IMR-90 (cell line): ENCODE data around the gene MAPK9. TPM values are rescaled to one million over a fixed set of nuclear protein-coding genes. Genes with fewer than 3 reads are reported as not detected.

Experiments used
- ATAC-seq: fragments of 200-7000 bp; cut with Tn5 transposase; 2 replicates; pipeline ENCODE4 v1.9.1; 2020; ENCODE audit warnings: low read depth, mild to moderate bottlenecking, moderate library complexity
- BruUV-seq: library from RNA; stranded (reverse); fragments of 400-500 nt; replicated peaks from 2 replicates; lab custom pipeline; 2021; lab: Mats Ljungman, UMichigan
- CTCF ChIA-PET: fragments of 300-600 bp; formaldehyde crosslinking; extraction: SDS; loops from one replicate; lab custom pipeline; 2021; ENCODE audit warnings: antibody characterized with exemption; lab: Yijun Ruan, JAX
- POLR2A ChIA-PET: fragments of 300-600 bp; sonication (Branson Sonifier 250); formaldehyde crosslinking; loops from one replicate; lab custom pipeline; 2022; ENCODE audit warnings: antibody characterized with exemption; ENCODE audit not compliant: unreplicated experiment; lab: Charles Lee
- DNase-seq: peaks from one replicate; pipeline ENCODE4 v3.0.0; 2013
- H2AFZ ChIP-seq: replicated peaks from 2 replicates; pipeline ENCODE3; 2013; ENCODE audit warnings: low read length, mild to moderate bottlenecking; ENCODE audit not compliant: poor library complexity
- H2AK5ac ChIP-seq: 2 replicates; pipeline ENCODE4 v1.6.1; 2013; ENCODE audit warnings: low read depth, low read length, inconsistent platforms
- H2AK9ac ChIP-seq: replicated peaks from 2 replicates; pipeline ENCODE3; 2013; ENCODE audit warnings: mild to moderate bottlenecking, low read depth, low read length, moderate library complexity; ENCODE audit not compliant: poor library complexity
- H2BK120ac ChIP-seq: 2 replicates; pipeline ENCODE4 v1.6.1; 2013; ENCODE audit warnings: low read depth, low read length, inconsistent platforms
- H2BK15ac ChIP-seq: 3 replicates; pipeline ENCODE4 v1.6.1; 2013; ENCODE audit warnings: low read depth, low read length, inconsistent platforms
- H2BK20ac ChIP-seq: 2 replicates; pipeline ENCODE4 v1.6.1; 2013; ENCODE audit warnings: low read depth, mild to moderate bottlenecking, inconsistent platforms, low read length, moderate library complexity
- H2BK5ac ChIP-seq: 2 replicates; pipeline ENCODE4 v1.6.1; 2013; ENCODE audit warnings: mild to moderate bottlenecking, low read depth, low read length, inconsistent platforms; ENCODE audit not compliant: poor library complexity, severe bottlenecking
- H3K14ac ChIP-seq: replicated peaks from 2 replicates; pipeline ENCODE4 v1.6.1; 2013; ENCODE audit warnings: low read depth, low read length, inconsistent platforms
- H3K18ac ChIP-seq: 2 replicates; pipeline ENCODE4 v1.6.1; 2013; ENCODE audit warnings: low read depth, low read length, control low read depth
- H3K23ac ChIP-seq: 2 replicates; pipeline ENCODE4 v1.6.1; 2013; ENCODE audit warnings: low read depth, low read length, inconsistent platforms
- H3K27ac ChIP-seq: 2 replicates; pipeline ENCODE4 v1.5.1; 2013; ENCODE audit warnings: mild to moderate bottlenecking, control low read depth, low read length; ENCODE audit not compliant: insufficient read depth
- H3K27me3 ChIP-seq: 2 replicates; pipeline ENCODE4 v1.6.1; 2013; ENCODE audit warnings: low read length; ENCODE audit not compliant: control insufficient read depth, insufficient read depth
- H3K36me3 ChIP-seq: 2 replicates; pipeline ENCODE4 v1.6.1; 2013; ENCODE audit warnings: low read length, mixed read lengths; ENCODE audit not compliant: control insufficient read depth, insufficient read depth
- H3K4ac ChIP-seq: 2 replicates; pipeline ENCODE4 v1.6.1; 2013; ENCODE audit warnings: low read depth, low read length, inconsistent platforms
- H3K4me1 ChIP-seq: 2 replicates; pipeline ENCODE4 v1.6.1; 2013; ENCODE audit warnings: low read length, mixed read lengths; ENCODE audit not compliant: control insufficient read depth, insufficient read depth
- H3K4me2 ChIP-seq: 2 replicates; pipeline ENCODE4 v1.6.1; 2013; ENCODE audit warnings: low read depth, mild to moderate bottlenecking, control low read depth, low read length, moderate library complexity
- H3K4me3 ChIP-seq: 2 replicates; pipeline ENCODE4 v1.5.1; 2013; ENCODE audit warnings: low read depth, mild to moderate bottlenecking, control low read depth, low read length, moderate library complexity; ENCODE audit not compliant: insufficient read depth
- H3K56ac ChIP-seq: 2 replicates; pipeline ENCODE4 v1.6.1; 2013; ENCODE audit warnings: low read length, inconsistent platforms; ENCODE audit not compliant: insufficient read depth; ENCODE audit errors: extremely low read depth
- H3K79me1 ChIP-seq, 2 experiments: 2 replicates each; pipeline ENCODE4 v1.6.1; 2013; ENCODE audit warnings: low read length in 2 of 2, inconsistent platforms in 1 of 2, low read depth in 1 of 2
- H3K9ac ChIP-seq: 2 replicates; pipeline ENCODE4 v1.6.1; 2013; ENCODE audit warnings: low read depth, low read length, control low read depth
- H3K9me1 ChIP-seq: 2 replicates; pipeline ENCODE4 v1.6.1; 2013; ENCODE audit warnings: low read length, inconsistent platforms; ENCODE audit not compliant: insufficient read depth
- H3K9me3 ChIP-seq: 2 replicates; pipeline ENCODE4 v1.6.1; 2013; ENCODE audit warnings: low read length; ENCODE audit not compliant: control insufficient read depth, insufficient read depth
- H4K20me1 ChIP-seq: 2 replicates; pipeline ENCODE4 v1.6.1; 2013; ENCODE audit warnings: low read length, inconsistent platforms; ENCODE audit not compliant: insufficient read depth
- H4K5ac ChIP-seq: 2 replicates; pipeline ENCODE4 v1.6.1; 2013; ENCODE audit warnings: mild to moderate bottlenecking, low read depth, low read length, control low read depth
- H4K8ac ChIP-seq, 2 experiments: 2 replicates each; pipeline ENCODE4 v1.6.1; 2013; ENCODE audit warnings: low read depth in 2 of 2, low read length in 2 of 2, control low read depth in 1 of 2, inconsistent platforms in 1 of 2
- H4K91ac ChIP-seq: 2 replicates; pipeline ENCODE4 v1.6.1; 2013; ENCODE audit warnings: low read depth, low read length, inconsistent platforms; ENCODE audit not compliant: insufficient read depth
- CEBPB ChIP-seq: IDR thresholded peaks from 2 replicates; pipeline ENCODE4 v1.6.1; 2012; ENCODE audit warnings: low read depth, low read length, improper control_type of control experiment
- CHD1 ChIP-seq: IDR thresholded peaks from 2 replicates; pipeline ENCODE4 v1.6.1; 2012; ENCODE audit warnings: low read depth, low read length, improper control_type of control experiment
- FOS ChIP-seq: fragments of 150-350 bp; IDR thresholded peaks from 2 replicates; pipeline ENCODE4 v1.6.1; 2016; ENCODE audit warnings: low read depth, low read length
- MXI1 ChIP-seq: IDR thresholded peaks from 2 replicates; pipeline ENCODE4 v1.6.1; 2012; ENCODE audit warnings: low read depth, mild to moderate bottlenecking, low read length, moderate library complexity, borderline replicate concordance
- NFE2L2 ChIP-seq: fragments of 150-350 bp; IDR thresholded peaks from 2 replicates; pipeline ENCODE4 v1.6.1; 2016; ENCODE audit warnings: low read depth, mild to moderate bottlenecking, low read length
- RAD21 ChIP-seq: IDR thresholded peaks from 2 replicates; pipeline ENCODE4 v1.6.1; 2012; ENCODE audit warnings: low read length, improper control_type of control experiment
- RFX5 ChIP-seq: IDR thresholded peaks from 2 replicates; pipeline ENCODE4 v1.8.0; 2012; ENCODE audit warnings: low read depth, mild to moderate bottlenecking, low read length, moderate library complexity
- WGBS, 2 experiments: methylation state at CpG; one replicate each; pipeline versions ENCODE4 v1.1.5 to v1.1.7; 2013; ENCODE audit warnings: missing lambda C conversion rate in 2 of 2; ENCODE audit not compliant: insufficient read length in 1 of 2; ENCODE audit errors: extremely low coverage in 2 of 2; 5-methylcytosine and 5-hydroxymethylcytosine counted together
- dilution Hi-C: fragments of 300-500 bp; cut with HindIII; formaldehyde crosslinking; loops from one replicate; pipeline ENCODE4 v1.14.3; 2018; ENCODE audit warnings: low sequenced_read_pairs; ENCODE audit not compliant: unreplicated experiment
- in situ Hi-C: fragments of 300-500 bp; cut with MboI; formaldehyde crosslinking; loops from 3 replicates; pipeline ENCODE4 v1.14.3; 2019; ENCODE audit warnings: low sequenced_read_pairs, inconsistent platforms, mixed read lengths
- intact Hi-C: fragments of 100-400 bp; cut with micrococcal nuclease; formaldehyde crosslinking; loops from 2 replicates; pipeline ENCODE4 v1.10.0; 2022
- polyA plus RNA-seq, 3 experiments: library from polyadenylated mRNA; depleted of rRNA; stranded (reverse); fragments of >200 nt; gene quantifications; 2 replicates each; pipeline ENCODE4 v1.2.3, GENCODE V29; 2012; ENCODE audit warnings: low replicate concordance in 1 of 3
- total RNA-seq: library from RNA; depleted of rRNA; stranded (reverse); fragments of >200 nt; gene quantifications from 2 replicates; pipeline ENCODE4 v1.2.3, GENCODE V29; 2012
- TF ChIP-seq, protein P1 (sequence below): fragments of 150-350 bp; IDR thresholded peaks from 2 replicates; pipeline ENCODE4 v1.6.1; 2016; ENCODE audit warnings: low read depth, mild to moderate bottlenecking, low read length, moderate library complexity, borderline replicate concordance

MAPK9 gene
- total and polyA plus RNA-seq, 2 of the 4 experiments (the other 2 are of a cell fraction), result 22.9 to 23.3 TPM

DNA sequence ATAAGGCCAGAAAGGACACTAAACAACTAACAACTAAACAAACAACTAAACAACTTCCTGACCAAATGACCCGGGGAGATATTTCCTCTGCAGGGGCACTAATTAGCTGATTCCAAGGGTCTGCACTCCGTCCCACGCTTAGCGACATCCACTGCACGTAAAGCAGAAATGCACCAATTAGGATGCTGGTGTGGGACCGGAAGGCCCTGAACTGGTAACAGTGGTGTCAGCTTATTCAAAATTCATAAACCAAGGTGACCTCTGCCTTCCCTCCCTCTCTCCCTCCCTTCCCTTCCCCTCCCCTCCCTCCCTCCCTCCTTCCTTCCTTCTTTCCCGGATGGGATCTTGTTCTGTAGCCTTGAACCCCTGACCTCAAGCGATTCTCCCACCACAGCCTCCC is 92.5 kb downstream of the MAPK9 start:
- H2BK5ac ChIP-seq, result no peak overlapping the region
- POLR2A ChIA-PET, result no interaction called here
- no peak overlapping the region for H3K14ac ChIP-seq
- no peak overlapping the region for H3K27ac ChIP-seq
- no peak overlapping the region for H2AK5ac ChIP-seq
- no peaks in the 10 kb centered on the region for H3K9me3 ChIP-seq
- no peak overlapping the region for H2BK120ac ChIP-seq
- H4K20me1 ChIP-seq, result no peaks in the 10 kb centered on the region
- in situ Hi-C loops, result no loop called here
- H4K8ac ChIP-seq, result no peak overlapping the region
- no peak overlapping the region for H2AK9ac ChIP-seq
- no peak for DNase-seq
- no peaks in the 10 kb centered on the region for H3K36me3 ChIP-seq
- no peaks in the 10 kb centered on the region for H3K4me1 ChIP-seq
- H3K23ac ChIP-seq, result no peak overlapping the region
- H3K27me3 ChIP-seq, result 0 out of 2 replicates have a peak, but pooled peaks cover 4% of the 10 kb centered on the region
- no peak overlapping the region for H2BK20ac ChIP-seq
- no peak overlapping the region for H3K4me3 ChIP-seq
- no peak overlapping the region for H3K4me2 ChIP-seq
- intact Hi-C loops, result no loop called here
- H2AFZ ChIP-seq, result no peak overlapping the region
- 41% methylated on average over 2 of the region's 8 CpGs; no CpG with 5 or more reads in 1 of the 2 experiments for WGBS, 2 experiments
- no peaks in the 10 kb centered on the region for H3K79me1 ChIP-seq
- H4K5ac ChIP-seq, result no peak overlapping the region
- no peak overlapping the region for H2BK15ac ChIP-seq
- TF ChIP-seq FOS, result no peak
- TF ChIP-seq RFX5, result no peak
- TF ChIP-seq CHD1, result no peak
- TF ChIP-seq NFE2L2, result no peak
- no peak for TF ChIP-seq RAD21
- TF ChIP-seq, protein P1, sequence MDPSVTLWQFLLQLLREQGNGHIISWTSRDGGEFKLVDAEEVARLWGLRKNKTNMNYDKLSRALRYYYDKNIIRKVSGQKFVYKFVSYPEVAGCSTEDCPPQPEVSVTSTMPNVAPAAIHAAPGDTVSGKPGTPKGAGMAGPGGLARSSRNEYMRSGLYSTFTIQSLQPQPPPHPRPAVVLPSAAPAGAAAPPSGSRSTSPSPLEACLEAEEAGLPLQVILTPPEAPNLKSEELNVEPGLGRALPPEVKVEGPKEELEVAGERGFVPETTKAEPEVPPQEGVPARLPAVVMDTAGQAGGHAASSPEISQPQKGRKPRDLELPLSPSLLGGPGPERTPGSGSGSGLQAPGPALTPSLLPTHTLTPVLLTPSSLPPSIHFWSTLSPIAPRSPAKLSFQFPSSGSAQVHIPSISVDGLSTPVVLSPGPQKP, result no peak
- no peak for TF ChIP-seq CEBPB
- TF ChIP-seq MXI1, result no peak
- no TSS peak for BruUV-seq
- no peak overlapping the region for H3K9ac ChIP-seq
- no peak overlapping the region for H4K91ac ChIP-seq
- dilution Hi-C loops, result no loop called here
- H3K4ac ChIP-seq, result no peak overlapping the region
- no peak overlapping the region for H3K56ac ChIP-seq
- CTCF ChIA-PET, result no interaction called here
- H3K18ac ChIP-seq, result no peak overlapping the region
- ATAC-seq, result no peak
- no peaks in the 10 kb centered on the region for H3K9me1 ChIP-seq
